ENCODE data around the gene GPR161. TPM values are rescaled to one million over a fixed set of nuclear protein-coding genes. Genes with fewer than 3 reads are reported as not detected.

Gene GPR161
- polyA plus RNA-seq, 2 of the 4 experiments (the other 2 are of a cell fraction) = 7.8 to 9.4 TPM

DNA sequence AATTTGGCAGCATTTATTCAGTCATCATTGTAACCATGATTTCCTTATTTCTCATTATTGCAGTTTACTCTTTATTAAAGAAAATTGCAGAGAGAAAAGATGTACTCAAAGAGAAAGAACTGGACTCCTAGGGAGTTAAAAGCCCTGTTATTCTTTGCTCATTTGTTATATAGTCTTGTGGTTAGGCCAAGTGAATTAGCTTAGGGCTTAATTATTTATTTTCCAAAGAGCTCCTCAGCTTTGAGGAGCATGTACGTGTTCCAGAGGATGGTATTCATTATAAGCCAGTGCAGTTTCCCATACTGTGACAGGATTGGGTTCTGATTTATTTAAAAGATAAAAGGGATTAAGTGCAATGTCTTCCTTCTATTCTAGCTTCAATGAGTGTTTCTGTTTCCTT lies 86.4 kb downstream of the GPR161 start (continued):
- TF ChIP-seq PHF8 (IDR thresholded peaks at IDR 0.05; ENCODE audit: borderline replicate concordance, low read depth) (no peak), MYC (IDR thresholded peaks at IDR 0.05; ENCODE audit: borderline replicate concordance, low read length) (no peak)
- TF ChIP-seq, protein P1, sequence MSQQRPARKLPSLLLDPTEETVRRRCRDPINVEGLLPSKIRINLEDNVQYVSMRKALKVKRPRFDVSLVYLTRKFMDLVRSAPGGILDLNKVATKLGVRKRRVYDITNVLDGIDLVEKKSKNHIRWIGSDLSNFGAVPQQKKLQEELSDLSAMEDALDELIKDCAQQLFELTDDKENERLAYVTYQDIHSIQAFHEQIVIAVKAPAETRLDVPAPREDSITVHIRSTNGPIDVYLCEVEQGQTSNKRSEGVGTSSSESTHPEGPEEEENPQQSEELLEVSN (IDR thresholded peaks at IDR 0.05; ENCODE audit: borderline replicate concordance, low read depth) = no peak

DNA sequence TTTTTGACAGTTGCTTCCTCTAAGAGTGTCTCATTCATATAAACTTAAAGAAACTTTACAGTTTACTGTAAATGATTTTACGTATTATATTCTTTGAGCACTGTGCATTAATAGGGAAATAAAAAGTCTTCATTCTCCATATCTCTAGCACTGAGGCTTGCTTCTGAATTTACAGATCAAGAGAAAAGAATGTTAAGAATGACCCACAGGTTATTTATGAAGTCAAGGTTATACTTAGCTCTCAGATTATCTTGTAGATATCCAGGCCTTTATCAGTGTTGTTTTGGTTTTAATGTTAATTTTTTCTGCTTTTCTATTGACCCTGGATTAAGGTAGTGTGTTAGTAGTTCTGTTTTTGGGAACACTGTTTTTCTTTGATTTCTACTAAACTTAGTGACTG lies 91.4 kb downstream of the GPR161 start:
- POLR2A ChIA-PET = no interaction called here

DNA sequence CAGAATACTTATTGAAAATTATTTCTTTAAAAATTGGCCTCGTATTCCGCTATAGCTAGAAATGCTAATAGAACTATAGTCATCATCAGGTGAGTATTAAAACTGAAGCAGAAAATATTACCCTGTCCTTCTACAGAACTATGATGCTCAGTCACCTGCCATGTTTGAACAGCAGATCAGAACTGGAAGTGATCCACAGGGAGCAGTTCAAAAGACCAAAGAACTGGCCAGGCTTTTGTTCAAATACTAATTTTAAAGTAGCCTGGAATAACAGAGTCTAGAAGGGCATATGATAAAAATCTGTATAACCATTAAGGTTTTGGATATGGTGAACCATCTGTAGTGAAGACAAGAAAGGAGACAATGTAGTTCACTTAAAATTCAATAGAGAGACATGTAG lies 94.4 kb downstream of the GPR161 start:
- no peak overlapping the region for H3K27ac ChIP-seq
- TF ChIP-seq KDM1A (IDR thresholded peaks at IDR 0.05; ENCODE audit: low read depth) (no peak), JUN (IDR thresholded peaks at IDR 0.05) (no peak), RAD21 (conservative IDR thresholded peaks at IDR 0.05 in 1 of 2, IDR thresholded peaks at IDR 0.05 in 1 of 2) (no peak), FOSL2 (IDR thresholded peaks at IDR 0.05) (no peak), FOSL2 (CRISPR knock-in tag; IDR thresholded peaks at IDR 0.05) (no peak), ZFP36 (IDR thresholded peaks at IDR 0.05; ENCODE audit: borderline replicate concordance, partially characterized antibody) (no peak), SREBF2 (IDR thresholded peaks at IDR 0.05) (no peak), MAZ (IDR thresholded peaks at IDR 0.05; ENCODE audit: borderline replicate concordance, low read depth, low read length) (no peak), MAFK (IDR thresholded peaks at IDR 0.05; ENCODE audit: partially characterized antibody) (no peak), RCOR1 (IDR thresholded peaks at IDR 0.05; ENCODE audit: low read depth, low read length) (no peak), CHD2 (IDR thresholded peaks at IDR 0.05; ENCODE audit: low read length, partially characterized antibody) (no peak), CHD4 (IDR thresholded peaks at IDR 0.05; ENCODE audit: borderline replicate concordance) (no peak), HOXB5 (CRISPR knock-in tag; IDR thresholded peaks at IDR 0.05) (no peak), MYC (IDR thresholded peaks at IDR 0.05; ENCODE audit: borderline replicate concordance, low read length) (no peak)
- TF ChIP-seq, protein P2, sequence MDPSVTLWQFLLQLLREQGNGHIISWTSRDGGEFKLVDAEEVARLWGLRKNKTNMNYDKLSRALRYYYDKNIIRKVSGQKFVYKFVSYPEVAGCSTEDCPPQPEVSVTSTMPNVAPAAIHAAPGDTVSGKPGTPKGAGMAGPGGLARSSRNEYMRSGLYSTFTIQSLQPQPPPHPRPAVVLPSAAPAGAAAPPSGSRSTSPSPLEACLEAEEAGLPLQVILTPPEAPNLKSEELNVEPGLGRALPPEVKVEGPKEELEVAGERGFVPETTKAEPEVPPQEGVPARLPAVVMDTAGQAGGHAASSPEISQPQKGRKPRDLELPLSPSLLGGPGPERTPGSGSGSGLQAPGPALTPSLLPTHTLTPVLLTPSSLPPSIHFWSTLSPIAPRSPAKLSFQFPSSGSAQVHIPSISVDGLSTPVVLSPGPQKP (IDR thresholded peaks at IDR 0.05; ENCODE audit: low read depth, low read length) = no peak
- H3K9me3 ChIP-seq = no peaks in the 10 kb centered on the region
- peaks cover 6% of the 10 kb centered on the region; the same call in 1 of the 3 replicates for H3K4me1 ChIP-seq
- FAIRE-seq (peak; percentile 74), DNase-seq (ENCODE audit: low read depth in 1 of 2, low spot score in 1 of 2) (no peak), ATAC-seq (no peak)
- ChIA-PET CTCF (no interaction called here), POLR2A (no interaction called here)
- no peak overlapping the region for H3K4me2 ChIP-seq
- WGBS (ENCODE audit: missing lambda C conversion rate) = 91% methylated on average over 2 of the region's 2 CpGs
- no peak overlapping the region for H3K4me3 ChIP-seq

More for the DNA sequence above, 91.4 kb downstream of the GPR161 start:
- TF ChIP-seq EHF (CRISPR knock-in tag; IDR thresholded peaks at IDR 0.05) (no peak), CHD4 (IDR thresholded peaks at IDR 0.05; ENCODE audit: borderline replicate concordance) (no peak)
- ATAC-seq (no peak), DNase-seq (ENCODE audit: low read depth in 1 of 2, low spot score in 1 of 2) (no peak), FAIRE-seq (no peak)
- 93% methylated on average over 1 of the region's 1 CpG for WGBS (ENCODE audit: missing lambda C conversion rate)
- no peaks in the 10 kb centered on the region for H3K9me3 ChIP-seq
- no peak overlapping the region for H3K4me3 ChIP-seq
- H3K27ac ChIP-seq = no peak overlapping the region
- CTCF ChIA-PET = no interaction called here
- H3K4me1 ChIP-seq = peaks cover 6% of the 10 kb centered on the region; the same call in 1 of the 3 replicates
- H3K4me2 ChIP-seq = no peak overlapping the region

DNA sequence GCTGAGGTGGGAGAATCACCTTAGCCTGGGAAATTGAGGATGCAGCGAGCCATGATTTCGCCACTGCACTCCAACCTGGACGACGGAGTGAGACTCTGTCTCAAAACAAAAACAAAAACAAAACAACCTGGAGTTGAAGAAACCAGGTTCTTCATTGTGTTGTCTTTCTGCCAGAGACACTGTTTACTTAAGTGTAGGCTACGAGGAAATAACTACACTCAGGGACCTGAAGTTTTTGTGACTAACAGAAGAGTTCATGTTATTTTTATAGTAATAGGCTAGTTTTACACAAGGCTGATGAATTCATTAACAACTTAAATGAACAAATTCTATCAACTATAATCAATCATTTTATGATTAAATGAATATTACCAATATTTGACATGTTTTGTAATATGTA lies 101.4 kb downstream of the GPR161 start:
- no peak; a peak in 1 of 6 replicates for ATAC-seq
- TF ChIP-seq NR3C1 (IDR thresholded peaks at IDR 0.05) = no peak
- TF ChIP-seq CBX2 (IDR thresholded peaks at IDR 0.05; ENCODE audit: borderline replicate concordance, low read depth) = no peak
- TF ChIP-seq, protein P1 (IDR thresholded peaks at IDR 0.05; ENCODE audit: borderline replicate concordance, low read depth) = no peak
- TF ChIP-seq ZSCAN20 (CRISPR knock-in tag; IDR thresholded peaks at IDR 0.05) = no peak
- TF ChIP-seq MAZ (IDR thresholded peaks at IDR 0.05; ENCODE audit: borderline replicate concordance, low read depth, low read length) = no peak
- TF ChIP-seq ESRRA (IDR thresholded peaks at IDR 0.05; ENCODE audit: borderline replicate concordance, low read length) = no peak
- no peak for TF ChIP-seq BHLHE40 (IDR thresholded peaks at IDR 0.05; ENCODE audit: low read depth, low read length)
- TF ChIP-seq HOXB5 (CRISPR knock-in tag; IDR thresholded peaks at IDR 0.05) = no peak
- TF ChIP-seq RARB (CRISPR knock-in tag; IDR thresholded peaks at IDR 0.05) = no peak
- ChIA-PET POLR2A (no interaction called here), CTCF (no interaction called here)
- Histone ChIP-seq H3K27ac (no peak overlapping the region), H3K4me1 (no peaks in the 10 kb centered on the region), H3K4me3 (no peak overlapping the region), H3K9me3 (no peaks in the 10 kb centered on the region), H3K4me2 (no peak overlapping the region)
- 80% methylated on average over 5 of the region's 5 CpGs for WGBS (ENCODE audit: missing lambda C conversion rate)
- no peak for FAIRE-seq
- peak in 1 of 2 experiments; percentile 11 for DNase-seq (ENCODE audit: low read depth in 1 of 2, low spot score in 1 of 2)

Measured in A549 (cell line).